Smooth muscle cell of trachea (primary cell): Measurements from ENCODE around the gene GRIK3. TPM values are rescaled to one million over a fixed set of nuclear protein-coding genes. Genes with fewer than 3 reads are reported as not detected.

Source experiments
- total RNA-seq: library from RNA; depleted of rRNA; stranded (reverse); fragments of >200 nt; gene quantifications from 2 replicates; pipeline ENCODE4 v1.2.1, GENCODE V29; 2014

Gene GRIK3
- not detected in 2 replicates for total RNA-seq

GRCh38 chr1:37034121-37035013 is at the start of gene GRIK3:
GRIK3 (minus strand) TSS chr1:37034515; CDS start chr1:37034108, 407 bp downstream.

